GM23248 (cell line): ENCODE measurements around the gene DNAH7.

Experiments used
- EZH2 ChIP-seq: fragments of 200-600 bp; sonication (generic); IDR thresholded peaks from 2 replicates; pipeline ENCODE4 v1.6.1; 2018; ENCODE audit warnings: antibody characterized with exemption, mild to moderate bottlenecking; ENCODE audit not compliant: insufficient read depth, poor library complexity, severe bottlenecking
- EZH2phosphoT487 ChIP-seq: fragments of 200-600 bp; sonication (generic); IDR thresholded peaks from 2 replicates; pipeline ENCODE4 v1.6.1; 2018; ENCODE audit warnings: antibody characterized with exemption, moderate library complexity, mild to moderate bottlenecking, low read depth; ENCODE audit not compliant: insufficient read depth

GRCh38 chr2:196104066-196104465 is 35.4 kb upstream of the DNAH7 start:
- TF ChIP-seq EZH2 (no peak), EZH2phosphoT487 (no peak)
